Chondrocyte (in vitro differentiated cells): ENCODE data around the gene PI4KA. TPM values are rescaled to one million over a fixed set of nuclear protein-coding genes. Genes with fewer than 3 reads are reported as not detected.
"Not testable (repeated sequence)": the region's sequence is repeated elsewhere in the genome, so short reads cannot be mapped to it uniquely, and the experiment has no call there.

Source experiments
- DNase-seq: peaks from one replicate; pipeline ENCODE4 v3.0.0; 2021; ENCODE audit warnings: mixed read lengths, low spot score
- H3K27ac Mint-ChIP-seq: one replicate; pipeline ENCODE4 v1.8.0; 2021; ENCODE audit warnings: mild to moderate bottlenecking, moderate library complexity, mixed read lengths; ENCODE audit not compliant: unreplicated experiment
- H3K27me3 Mint-ChIP-seq: 2 replicates; pipeline ENCODE4 v1.8.0; 2021; ENCODE audit warnings: low read depth, mixed read lengths
- H3K36me3 Mint-ChIP-seq: 2 replicates; pipeline ENCODE4 v1.8.0; 2021; ENCODE audit warnings: low read depth, mixed read lengths
- H3K4me1 Mint-ChIP-seq: 2 replicates; pipeline ENCODE4 v1.8.0; 2021; ENCODE audit warnings: low read depth, mild to moderate bottlenecking, mixed read lengths
- H3K4me3 Mint-ChIP-seq: one replicate; pipeline ENCODE4 v1.8.0; 2021; ENCODE audit warnings: mild to moderate bottlenecking, moderate library complexity, mixed read lengths; ENCODE audit not compliant: unreplicated experiment
- H3K9me3 Mint-ChIP-seq: 2 replicates; pipeline ENCODE4 v1.8.0; 2021; ENCODE audit warnings: low read depth, mixed read lengths
- CTCF ChIP-seq: fragments of 200-600 bp; sonication (generic); IDR thresholded peaks from 2 replicates; pipeline ENCODE4 v1.5.0; 2021; ENCODE audit warnings: antibody characterized with exemption, mild to moderate bottlenecking, moderate library complexity
- total RNA-seq: library from RNA; stranded (reverse); gene quantifications from 3 replicates; pipeline ENCODE4 v1.2.1, GENCODE V29; 2021

PI4KA gene
- total RNA-seq, 1 donor from 2014 or later, result 68.3 TPM

GRCh38 chr22:20720692-20721408, 137.8 kb downstream of the PI4KA start:
- Mint-ChIP-seq H3K4me3 (no peak overlapping the region), H3K4me1 (no peaks in the 10 kb centered on the region), H3K27ac (no peak overlapping the region), H3K27me3 (no peaks in the 10 kb centered on the region), H3K36me3 (peaks cover 17% of the 10 kb centered on the region), H3K9me3 (no peaks in the 10 kb centered on the region)
- peak; percentile 26 for DNase-seq
- no peak for TF ChIP-seq CTCF

- DNase-seq, result peak; percentile 62
- not testable (repeated sequence) for H3K27me3 Mint-ChIP-seq, H3K9me3 Mint-ChIP-seq, H3K27ac Mint-ChIP-seq, H3K4me3 Mint-ChIP-seq, H3K4me1 Mint-ChIP-seq
- peaks cover 13% of the 10 kb centered on the region for H3K36me3 Mint-ChIP-seq
These were observed 139.9 kb downstream of the PI4KA start for GRCh38 chr22:20718727-20719126.

- DNase-seq, result peak; percentile 30
- not testable (repeated sequence) for H3K4me3 Mint-ChIP-seq, H3K9me3 Mint-ChIP-seq, H3K4me1 Mint-ChIP-seq, H3K27me3 Mint-ChIP-seq, H3K27ac Mint-ChIP-seq
- H3K36me3 Mint-ChIP-seq, result peaks cover 13% of the 10 kb centered on the region
These were observed 140.6 kb downstream of the PI4KA start for GRCh38 chr22:20717981-20718380.

DNA sequence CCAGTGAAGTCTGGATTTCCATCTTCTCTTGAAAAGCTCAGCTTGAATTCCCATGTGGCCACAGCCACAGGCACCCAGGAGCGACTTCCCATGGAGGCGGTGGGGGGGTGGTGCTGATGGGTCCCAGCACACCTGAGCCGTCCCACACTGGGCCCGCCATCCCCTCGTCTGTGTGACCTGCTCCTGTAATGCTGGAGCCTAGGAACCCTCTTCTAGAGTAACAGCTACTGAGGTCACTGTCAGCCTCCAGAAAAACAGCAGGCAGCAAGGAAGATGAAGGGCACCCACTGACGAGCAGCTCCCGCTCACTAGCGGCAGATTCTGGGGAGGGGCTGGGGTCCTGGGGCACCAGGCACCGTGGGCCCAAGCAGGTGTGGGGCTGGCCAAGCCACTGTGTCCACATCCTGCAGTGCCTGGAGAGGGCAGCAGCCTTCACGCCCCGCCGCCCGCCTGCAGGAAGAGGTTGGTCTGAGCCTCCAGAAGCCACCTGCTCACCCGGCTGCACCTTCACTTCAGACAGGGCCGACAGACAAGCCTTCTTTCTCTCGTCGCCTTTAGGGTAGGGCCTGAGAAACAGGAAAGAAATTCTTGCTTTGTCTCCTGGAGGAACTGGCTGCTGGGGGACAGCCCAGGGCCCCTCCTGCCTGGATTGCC, 141.3 kb downstream of the PI4KA start:
- not testable (repeated sequence) for H3K27ac Mint-ChIP-seq, H3K4me3 Mint-ChIP-seq, H3K4me1 Mint-ChIP-seq, H3K9me3 Mint-ChIP-seq, H3K27me3 Mint-ChIP-seq
- peak; percentile 72 for DNase-seq
- H3K36me3 Mint-ChIP-seq, result peaks cover 11% of the 10 kb centered on the region

GRCh38 chr22:20713116-20713515, 145.5 kb downstream of the PI4KA start:
- not testable (repeated sequence) for H3K4me3 Mint-ChIP-seq, H3K4me1 Mint-ChIP-seq, DNase-seq, H3K27ac Mint-ChIP-seq, H3K36me3 Mint-ChIP-seq, H3K9me3 Mint-ChIP-seq, H3K27me3 Mint-ChIP-seq

- H3K27ac Mint-ChIP-seq, H3K27me3 Mint-ChIP-seq, H3K4me1 Mint-ChIP-seq, DNase-seq, H3K9me3 Mint-ChIP-seq, H3K4me3 Mint-ChIP-seq: not testable (repeated sequence)
- peaks cover 11% of the 10 kb centered on the region for H3K36me3 Mint-ChIP-seq
These were observed 148.6 kb downstream of the PI4KA start for GRCh38 chr22:20709966-20710365.

DNA sequence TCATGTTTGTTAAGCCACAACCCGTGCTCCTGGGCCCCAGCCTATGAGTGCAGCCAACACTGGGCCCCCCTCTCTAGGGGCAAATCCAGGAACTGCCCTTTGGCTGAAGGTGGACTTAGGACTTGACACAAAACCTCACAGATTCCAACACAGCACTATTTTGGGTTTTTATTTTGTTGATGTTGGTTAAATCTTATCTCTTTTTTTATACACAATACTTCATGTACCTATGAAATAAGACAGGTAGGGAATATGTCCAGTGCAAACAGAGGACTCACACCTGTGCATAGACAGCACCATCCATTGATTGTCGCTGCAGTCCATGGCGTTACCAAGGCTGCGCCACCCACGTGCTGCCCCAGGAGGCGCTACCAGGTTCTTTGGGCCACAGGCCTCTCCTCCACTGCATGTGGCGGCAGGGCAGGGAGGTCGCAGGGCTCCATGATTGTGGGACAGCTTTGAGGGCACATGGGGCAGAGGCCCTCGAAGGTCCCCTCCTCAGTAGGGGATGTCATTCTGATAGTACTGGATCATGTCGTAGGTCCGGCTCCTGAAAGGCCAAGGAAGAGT, 151.0 kb downstream of the PI4KA start:
- not testable (repeated sequence) for H3K9me3 Mint-ChIP-seq, H3K27me3 Mint-ChIP-seq, H3K4me1 Mint-ChIP-seq, H3K4me3 Mint-ChIP-seq, DNase-seq, H3K27ac Mint-ChIP-seq
- H3K36me3 Mint-ChIP-seq, result peaks cover 11% of the 10 kb centered on the region

DNA sequence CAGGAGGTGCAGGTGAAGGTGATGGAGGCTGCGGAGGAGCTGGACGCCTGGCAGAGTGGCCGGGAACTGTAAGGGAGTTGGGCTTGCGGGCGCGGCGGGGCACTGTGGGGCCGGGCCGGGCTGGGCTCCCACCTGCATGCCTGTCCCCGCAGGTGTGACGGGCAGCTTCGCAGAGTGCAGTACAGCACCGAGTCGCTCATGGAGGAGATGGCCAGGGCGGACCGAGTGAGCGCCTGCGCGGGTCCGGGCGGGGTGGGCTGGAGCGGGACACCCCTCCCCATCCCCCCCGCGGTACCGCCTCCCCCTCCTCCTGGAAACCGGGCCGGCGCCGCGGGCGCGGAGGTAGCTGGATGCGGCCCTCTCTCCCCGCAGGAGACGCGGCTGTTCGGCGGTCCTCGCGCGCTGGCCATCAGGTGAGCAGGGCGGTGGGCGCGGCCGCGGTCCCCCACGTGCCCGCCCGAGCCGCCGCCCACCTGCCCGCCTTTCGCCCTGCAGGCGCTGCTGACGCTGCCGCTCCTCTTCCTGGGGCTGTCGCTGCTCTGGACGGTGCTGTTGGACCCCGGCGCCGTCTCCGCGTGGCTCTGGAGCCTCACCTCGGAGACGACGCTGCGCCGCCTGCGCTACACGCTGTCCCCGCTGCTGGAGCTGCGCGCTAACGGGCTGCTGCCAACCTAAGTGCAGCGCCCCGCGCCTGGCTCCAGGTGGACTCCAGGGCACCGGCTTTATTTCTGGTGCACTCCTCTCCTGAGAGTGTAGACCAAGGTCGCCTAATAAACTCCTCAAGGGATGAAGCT, 154.6 kb downstream of the PI4KA start:
- peak overlapping the region; percentile 46 for H3K4me3 Mint-ChIP-seq
- H3K9me3 Mint-ChIP-seq, H3K36me3 Mint-ChIP-seq, DNase-seq, H3K27ac Mint-ChIP-seq, H3K4me1 Mint-ChIP-seq, H3K27me3 Mint-ChIP-seq: not testable (repeated sequence)
- peak; percentile 24 for TF ChIP-seq CTCF
